Transverse colon (tissue), 3 donors: Measurements from ENCODE around the gene PHF20.

Experiments used
- EP300 ChIP-seq: sonication (generic); formaldehyde crosslinking; IDR thresholded peaks from one replicate; pipeline ENCODE4 v1.6.1; 2017; ENCODE audit warnings: antibody characterized with exemption, low read depth
- POLR2A ChIP-seq: fragments of 450-650 bp; IDR thresholded peaks from one replicate; pipeline ENCODE4 v1.6.1; 2016; ENCODE audit warnings: antibody characterized with exemption, mild to moderate bottlenecking, moderate library complexity
- TF ChIP-seq, protein P1 (sequence below), 5 experiments: fragments of 200-600 bp in 3 of 5; fragments of 450-650 bp in 2 of 5; sonication (generic) in 3 of 5; IDR thresholded peaks; 1 replicate in 2 of 5; 2 replicates in 3 of 5; pipeline ENCODE4 v1.5.1; 2016 to 2017; ENCODE audit warnings: antibody characterized with exemption in 5 of 5, inconsistent platforms in 3 of 5, mild to moderate bottlenecking in 2 of 5, moderate library complexity in 1 of 5

DNA sequence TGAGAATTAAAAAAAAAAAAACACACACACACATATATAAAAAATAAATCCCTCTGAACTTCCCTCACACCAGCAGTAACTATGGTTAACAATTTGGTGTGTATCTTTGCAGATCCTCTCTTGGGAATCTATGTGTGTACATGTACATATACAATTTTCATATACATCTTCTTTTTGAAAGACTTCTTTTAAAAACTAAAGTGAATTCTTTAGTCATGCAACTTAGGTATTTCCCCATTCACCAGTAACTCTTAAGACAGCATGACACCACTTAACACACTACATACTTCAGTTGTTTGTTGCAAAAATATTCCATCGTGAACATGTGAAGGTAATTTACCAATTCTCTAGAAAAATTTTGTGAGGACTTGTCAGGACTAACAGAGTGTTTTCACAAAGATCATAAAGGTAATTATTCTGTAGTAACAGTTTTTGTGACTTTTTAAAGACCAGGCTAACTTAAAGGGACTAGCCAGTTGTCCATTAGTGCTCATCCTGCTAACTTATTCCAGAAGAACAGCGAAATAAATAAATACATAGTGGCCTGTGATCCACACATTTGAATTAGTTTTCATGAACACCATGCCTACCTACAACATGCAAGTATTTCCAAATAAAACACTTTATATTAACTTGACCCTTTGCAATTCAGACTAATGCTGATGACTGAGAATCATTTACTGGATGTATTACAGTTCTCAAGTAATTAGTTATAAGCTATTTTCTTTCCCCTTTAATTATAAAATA lies 41.8 kb upstream of the PHF20 start:
- TF ChIP-seq, protein P1, sequence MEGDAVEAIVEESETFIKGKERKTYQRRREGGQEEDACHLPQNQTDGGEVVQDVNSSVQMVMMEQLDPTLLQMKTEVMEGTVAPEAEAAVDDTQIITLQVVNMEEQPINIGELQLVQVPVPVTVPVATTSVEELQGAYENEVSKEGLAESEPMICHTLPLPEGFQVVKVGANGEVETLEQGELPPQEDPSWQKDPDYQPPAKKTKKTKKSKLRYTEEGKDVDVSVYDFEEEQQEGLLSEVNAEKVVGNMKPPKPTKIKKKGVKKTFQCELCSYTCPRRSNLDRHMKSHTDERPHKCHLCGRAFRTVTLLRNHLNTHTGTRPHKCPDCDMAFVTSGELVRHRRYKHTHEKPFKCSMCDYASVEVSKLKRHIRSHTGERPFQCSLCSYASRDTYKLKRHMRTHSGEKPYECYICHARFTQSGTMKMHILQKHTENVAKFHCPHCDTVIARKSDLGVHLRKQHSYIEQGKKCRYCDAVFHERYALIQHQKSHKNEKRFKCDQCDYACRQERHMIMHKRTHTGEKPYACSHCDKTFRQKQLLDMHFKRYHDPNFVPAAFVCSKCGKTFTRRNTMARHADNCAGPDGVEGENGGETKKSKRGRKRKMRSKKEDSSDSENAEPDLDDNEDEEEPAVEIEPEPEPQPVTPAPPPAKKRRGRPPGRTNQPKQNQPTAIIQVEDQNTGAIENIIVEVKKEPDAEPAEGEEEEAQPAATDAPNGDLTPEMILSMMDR (IDR thresholded peaks at IDR 0.05), result no peak
- TF ChIP-seq EP300, result no peak
- no peak for TF ChIP-seq POLR2A
